Nephron (organoid): ENCODE data around the gene CRACR2B.

Source experiments
- H3K27ac Mint-ChIP-seq, 3 experiments: 2 replicates each; pipeline ENCODE4 v1.8.0; 2020; ENCODE audit warnings: mixed read lengths in 3 of 3, mild to moderate bottlenecking in 2 of 3, moderate library complexity in 1 of 3
- H3K27me3 Mint-ChIP-seq: 2 replicates; pipeline ENCODE4 v1.8.0; 2021; ENCODE audit warnings: low read depth, mild to moderate bottlenecking, moderate library complexity, mixed read lengths
- H3K36me3 Mint-ChIP-seq: 2 replicates; pipeline ENCODE4 v1.8.0; 2020; ENCODE audit warnings: low read depth, mixed read lengths
- H3K4me1 Mint-ChIP-seq: 2 replicates; pipeline ENCODE4 v1.8.0; 2020; ENCODE audit warnings: mixed read lengths
- H3K4me3 Mint-ChIP-seq, 3 experiments: 2 replicates each; pipeline ENCODE4 v1.8.0; 2020; ENCODE audit warnings: mild to moderate bottlenecking in 3 of 3, mixed read lengths in 3 of 3, moderate library complexity in 2 of 3
- H3K9me3 Mint-ChIP-seq: 2 replicates; pipeline ENCODE4 v1.8.0; 2020; ENCODE audit warnings: mixed read lengths
- TF ChIP-seq, protein P1 (sequence below), 3 experiments: fragments of 200-600 bp; sonication (generic); IDR thresholded peaks; one replicate each; pipeline ENCODE4 v1.5.0; 2021; ENCODE audit warnings: antibody characterized with exemption in 3 of 3; ENCODE audit not compliant: unreplicated experiment in 3 of 3

Gene CRACR2B

DNA sequence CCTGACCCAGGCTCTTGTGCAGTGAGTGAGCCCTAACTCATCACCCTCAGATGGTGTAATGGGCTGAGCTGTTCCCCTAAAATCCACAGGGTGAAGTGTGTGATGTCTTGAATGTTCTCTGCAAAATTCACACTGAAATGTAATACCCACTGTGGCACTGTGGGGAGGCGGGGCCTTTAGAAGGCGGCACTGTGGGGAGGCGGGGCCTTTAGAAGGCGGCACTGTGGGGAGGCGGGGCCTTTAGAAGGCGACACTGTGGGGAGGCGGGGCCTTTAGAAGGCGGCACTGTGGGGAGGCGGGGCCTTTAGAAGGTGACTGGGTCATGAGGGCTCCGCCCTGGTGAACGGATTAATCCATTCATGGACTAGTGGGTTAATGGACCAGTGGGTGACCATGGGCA, 49.8 kb downstream of the CRACR2B start:
- Mint-ChIP-seq H3K9me3 (no peaks in the 10 kb centered on the region), H3K4me3 (no peak overlapping the region), H3K27me3 (no peaks in the 10 kb centered on the region), H3K27ac (no peak overlapping the region), H3K36me3 (peaks cover 46% of the 10 kb centered on the region), H3K4me1 (peaks cover 21% of the 10 kb centered on the region)
- TF ChIP-seq, protein P1, sequence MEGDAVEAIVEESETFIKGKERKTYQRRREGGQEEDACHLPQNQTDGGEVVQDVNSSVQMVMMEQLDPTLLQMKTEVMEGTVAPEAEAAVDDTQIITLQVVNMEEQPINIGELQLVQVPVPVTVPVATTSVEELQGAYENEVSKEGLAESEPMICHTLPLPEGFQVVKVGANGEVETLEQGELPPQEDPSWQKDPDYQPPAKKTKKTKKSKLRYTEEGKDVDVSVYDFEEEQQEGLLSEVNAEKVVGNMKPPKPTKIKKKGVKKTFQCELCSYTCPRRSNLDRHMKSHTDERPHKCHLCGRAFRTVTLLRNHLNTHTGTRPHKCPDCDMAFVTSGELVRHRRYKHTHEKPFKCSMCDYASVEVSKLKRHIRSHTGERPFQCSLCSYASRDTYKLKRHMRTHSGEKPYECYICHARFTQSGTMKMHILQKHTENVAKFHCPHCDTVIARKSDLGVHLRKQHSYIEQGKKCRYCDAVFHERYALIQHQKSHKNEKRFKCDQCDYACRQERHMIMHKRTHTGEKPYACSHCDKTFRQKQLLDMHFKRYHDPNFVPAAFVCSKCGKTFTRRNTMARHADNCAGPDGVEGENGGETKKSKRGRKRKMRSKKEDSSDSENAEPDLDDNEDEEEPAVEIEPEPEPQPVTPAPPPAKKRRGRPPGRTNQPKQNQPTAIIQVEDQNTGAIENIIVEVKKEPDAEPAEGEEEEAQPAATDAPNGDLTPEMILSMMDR (IDR thresholded peaks at IDR 0.05; ENCODE audit: unreplicated experiment in 3 of 3), result no peak

DNA sequence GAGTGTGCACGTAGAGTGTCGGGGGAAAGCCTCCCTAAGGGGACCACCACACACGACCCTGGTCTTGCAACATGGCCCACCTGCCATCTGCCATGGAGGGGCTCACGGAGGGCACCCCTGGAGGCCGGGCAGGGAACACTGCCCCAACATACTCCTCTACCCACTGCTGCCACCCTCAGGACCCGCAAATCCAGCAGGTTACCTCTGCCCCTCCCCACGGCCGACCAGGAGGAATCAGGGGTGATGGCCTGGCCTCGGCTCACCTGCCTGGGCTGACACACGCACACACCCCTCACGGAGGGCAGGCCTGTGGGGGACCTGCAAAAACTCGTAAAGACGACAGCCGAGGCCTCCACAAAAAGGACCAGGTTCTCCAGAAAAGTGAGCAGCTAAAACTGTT, 52.7 kb downstream of the CRACR2B start:
- Mint-ChIP-seq H3K27ac (no peak overlapping the region), H3K4me1 (peaks cover 9% of the 10 kb centered on the region), H3K36me3 (peaks cover 40% of the 10 kb centered on the region), H3K4me3 (no peak overlapping the region), H3K9me3 (no peaks in the 10 kb centered on the region), H3K27me3 (no peaks in the 10 kb centered on the region)
- TF ChIP-seq, protein P1 (IDR thresholded peaks at IDR 0.05; ENCODE audit: unreplicated experiment in 3 of 3), result no peak
